NCI-H510A treated with DMSO at 0.1 percent for 48 hours (cell line): ENCODE results near the gene SCYGR1.
"Not testable (repeated sequence)": the region's sequence is repeated elsewhere in the genome, so short reads cannot be mapped to it uniquely, and the experiment has no call there.

Experiments
- DNase-seq: peaks from one replicate; lab custom pipeline; 2025; lab: John Stamatoyannopoulos, UW

Gene SCYGR1

GRCh38 chr2:227402959-227403358 lies 15.2 kb upstream of the SCYGR1 start:
- no peak for DNase-seq

- DNase-seq, result no peak
Measured at GRCh38 chr2:227402321-227402720, 14.6 kb upstream of the SCYGR1 start.

GRCh38 chr2:227401550-227401949 lies 13.8 kb upstream of the SCYGR1 start:
- DNase-seq, result no peak

GRCh38 chr2:227398684-227399670 lies 11.2 kb upstream of the SCYGR1 start:
- DNase-seq, result no peak

- no peak for DNase-seq
Measured at GRCh38 chr2:227397562-227397961, 9.8 kb upstream of the SCYGR1 start.

GRCh38 chr2:227395556-227395955 lies 7.8 kb upstream of the SCYGR1 start:
- DNase-seq, result no peak

- no peak for DNase-seq
Measured at GRCh38 chr2:227394401-227394800, 6.7 kb upstream of the SCYGR1 start.

- no peak for DNase-seq
Measured at GRCh38 chr2:227390468-227391256, 2.9 kb upstream of the SCYGR1 start.

GRCh38 chr2:227389661-227390060 lies 1.9 kb upstream of the SCYGR1 start:
- no peak for DNase-seq

- no peak for DNase-seq
Measured at GRCh38 chr2:227389231-227389630, 1.5 kb upstream of the SCYGR1 start.

- no peak for DNase-seq
Measured at GRCh38 chr2:227388537-227389011, 825 bp upstream of the SCYGR1 start.

- no peak for DNase-seq
Measured at GRCh38 chr2:227386630-227387029, 1.1 kb downstream of the SCYGR1 start.

- DNase-seq, result no peak
Measured at GRCh38 chr2:227383686-227384085, 4.1 kb downstream of the SCYGR1 start.

- DNase-seq, result not testable (repeated sequence)
Measured at GRCh38 chr2:227382241-227382835, 5.4 kb downstream of the SCYGR1 start.

GRCh38 chr2:227379095-227379494 lies 8.7 kb downstream of the SCYGR1 start, which contains the start of gene TM4SF20:
Gene TM4SF20 (minus strand): TSS chr2:227379306. CDS start chr2:227379268, 38 bp downstream.
- no peak for DNase-seq

GRCh38 chr2:227378371-227378782 lies 9.4 kb downstream of the SCYGR1 start:
- no peak for DNase-seq

- peak; percentile 16 for DNase-seq
Measured at GRCh38 chr2:227377467-227378351, 10.0 kb downstream of the SCYGR1 start.

- DNase-seq, result peak; percentile 72
Measured at GRCh38 chr2:227376656-227377396, 10.9 kb downstream of the SCYGR1 start.

GRCh38 chr2:227374158-227374557 lies 13.6 kb downstream of the SCYGR1 start:
- no peak for DNase-seq

GRCh38 chr2:227373389-227373788 lies 14.4 kb downstream of the SCYGR1 start:
- DNase-seq, result no peak
